Activated CD8-positive, alpha-beta T cell treated with anti-CD3 and anti-CD28 coated beads, Interleukin-2, amount 10 ng/mL, durations not matched to agents 7 days and 5 days (primary cell): Measurements from ENCODE around the gene RAET1E. TPM values are rescaled to one million over a fixed set of nuclear protein-coding genes. Genes with fewer than 3 reads are reported as not detected.
"Not testable (repeated sequence)": the region's sequence is repeated elsewhere in the genome, so short reads cannot be mapped to it uniquely, and the experiment has no call there.

Experiments
- ATAC-seq: fragments of 150-1000 bp; cut with Tn5 transposase; one replicate; pipeline ENCODE4 v1.10.0; 2021; ENCODE audit warnings: moderate library complexity
- CTCF ChIA-PET: fragments of 350-600 bp; sonication (Branson Sonifier 250); formaldehyde crosslinking; loops from one replicate; lab custom pipeline; 2021; ENCODE audit warnings: antibody characterized with exemption; lab: Charles Lee
- POLR2A ChIA-PET: fragments of 350-600 bp; sonication (Branson Sonifier 250); formaldehyde crosslinking; loops from one replicate; lab custom pipeline; 2021; ENCODE audit warnings: antibody characterized with exemption; lab: Charles Lee
- DNase-seq: peaks from one replicate; pipeline ENCODE4 v3.0.0-alpha.2; 2020
- H3K27ac Mint-ChIP-seq: one replicate; pipeline ENCODE4 v1.8.0; 2021; ENCODE audit warnings: mild to moderate bottlenecking, mixed read lengths
- H3K27me3 Mint-ChIP-seq: one replicate; pipeline ENCODE4 v1.8.0; 2021; ENCODE audit warnings: low read depth, mixed read lengths
- H3K36me3 Mint-ChIP-seq: one replicate; pipeline ENCODE4 v1.8.0; 2021; ENCODE audit warnings: low read depth, mixed read lengths
- H3K4me1 Mint-ChIP-seq: one replicate; pipeline ENCODE4 v1.8.0; 2021; ENCODE audit warnings: low read depth, mixed read lengths
- H3K4me3 Mint-ChIP-seq: one replicate; pipeline ENCODE4 v1.8.0; 2021; ENCODE audit warnings: mild to moderate bottlenecking, mixed read lengths
- H3K9me3 Mint-ChIP-seq: one replicate; pipeline ENCODE4 v1.8.0; 2022; ENCODE audit warnings: mixed read lengths; ENCODE audit not compliant: insufficient read depth
- total RNA-seq, 2 experiments: library from RNA; stranded (reverse); gene quantifications; one replicate each; pipeline ENCODE4 v1.2.3, GENCODE V29; 2021

Gene RAET1E
- total RNA-seq, 2 experiments from 2014 or later = not detected

DNA sequence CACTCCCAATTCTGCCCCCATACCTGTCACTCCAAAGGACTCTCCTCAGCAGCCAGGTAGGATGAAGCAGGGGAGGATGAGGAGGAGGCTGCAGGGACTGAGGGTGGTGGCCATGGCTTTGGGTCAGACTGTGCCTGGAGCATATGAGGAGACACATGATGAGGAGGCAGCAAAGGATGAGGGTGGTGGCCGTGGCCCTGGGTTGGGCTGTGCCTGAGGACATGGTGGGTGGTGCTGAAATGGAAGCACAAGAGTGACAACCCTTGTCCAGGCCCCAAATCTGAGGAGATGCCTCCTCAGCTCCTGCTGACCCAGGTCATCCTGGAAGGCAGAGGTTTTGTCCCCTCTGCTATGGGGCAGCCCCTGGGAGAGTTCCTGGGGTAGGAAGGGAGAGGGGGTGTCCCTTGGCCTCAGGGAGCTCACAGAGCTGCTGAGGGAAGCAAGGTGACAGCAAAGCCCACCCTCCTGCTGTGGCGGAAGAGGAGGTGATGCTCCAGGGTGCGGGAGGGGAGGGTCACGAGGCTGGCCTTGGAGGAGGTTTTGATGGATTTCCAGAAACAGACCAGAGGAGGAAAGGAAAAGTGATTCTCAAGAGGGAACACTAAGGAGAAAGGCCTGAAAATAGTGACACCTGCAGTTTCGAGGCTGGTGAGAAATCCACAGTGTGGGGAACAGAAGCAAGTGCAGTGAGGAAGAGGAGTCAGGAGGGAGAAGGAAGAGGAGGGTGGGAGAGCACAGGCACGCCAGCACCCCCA lies 20.4 kb upstream of the RAET1E start:
- ATAC-seq (no peak), DNase-seq (no peak)
- Mint-ChIP-seq H3K36me3 (no peaks in the 10 kb centered on the region), H3K9me3 (no peaks in the 10 kb centered on the region), H3K4me1 (peaks cover 10% of the 10 kb centered on the region), H3K27me3 (peaks cover 41% of the 10 kb centered on the region), H3K27ac (no peak overlapping the region), H3K4me3 (no peak overlapping the region)
- CTCF ChIA-PET = interaction anchor here (1.2 kb wide), 1 partner anchor 13 kb away, joined by 3 read pairs; no protein-coding TSS in a partner anchor
- POLR2A ChIA-PET = no interaction called here

DNA sequence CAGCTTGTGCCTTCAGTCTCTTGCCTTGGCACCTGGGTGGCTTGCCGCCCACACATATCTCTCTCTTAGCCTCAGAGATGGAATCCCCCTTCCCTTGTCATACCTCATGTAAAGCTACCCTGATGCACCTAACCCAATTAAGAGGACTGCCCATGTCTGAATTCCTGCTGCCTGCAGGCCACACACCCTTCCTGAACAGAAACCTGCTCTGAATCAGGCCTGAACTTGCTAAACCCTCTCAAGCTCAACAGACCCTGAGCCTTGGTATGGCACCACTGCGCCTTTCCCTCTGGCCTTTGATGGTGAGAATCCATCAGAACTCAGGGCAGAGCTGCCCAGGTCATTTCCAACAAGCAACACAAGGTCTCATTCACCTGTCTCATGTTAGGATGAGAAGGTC lies 19.8 kb upstream of the RAET1E start:
- ChIA-PET CTCF (interaction anchor here (1.2 kb wide), 1 partner anchor 12 kb away, joined by 3 read pairs; no protein-coding TSS in a partner anchor), POLR2A (no interaction called here)
- H3K36me3 Mint-ChIP-seq = no peaks in the 10 kb centered on the region
- H3K27me3 Mint-ChIP-seq = peaks cover 37% of the 10 kb centered on the region
- DNase-seq (no peak), ATAC-seq (no peak)
- H3K4me1 Mint-ChIP-seq = peaks cover 4% of the 10 kb centered on the region
- no peaks in the 10 kb centered on the region for H3K9me3 Mint-ChIP-seq
- H3K4me3 Mint-ChIP-seq = no peak overlapping the region
- no peak overlapping the region for H3K27ac Mint-ChIP-seq

DNA sequence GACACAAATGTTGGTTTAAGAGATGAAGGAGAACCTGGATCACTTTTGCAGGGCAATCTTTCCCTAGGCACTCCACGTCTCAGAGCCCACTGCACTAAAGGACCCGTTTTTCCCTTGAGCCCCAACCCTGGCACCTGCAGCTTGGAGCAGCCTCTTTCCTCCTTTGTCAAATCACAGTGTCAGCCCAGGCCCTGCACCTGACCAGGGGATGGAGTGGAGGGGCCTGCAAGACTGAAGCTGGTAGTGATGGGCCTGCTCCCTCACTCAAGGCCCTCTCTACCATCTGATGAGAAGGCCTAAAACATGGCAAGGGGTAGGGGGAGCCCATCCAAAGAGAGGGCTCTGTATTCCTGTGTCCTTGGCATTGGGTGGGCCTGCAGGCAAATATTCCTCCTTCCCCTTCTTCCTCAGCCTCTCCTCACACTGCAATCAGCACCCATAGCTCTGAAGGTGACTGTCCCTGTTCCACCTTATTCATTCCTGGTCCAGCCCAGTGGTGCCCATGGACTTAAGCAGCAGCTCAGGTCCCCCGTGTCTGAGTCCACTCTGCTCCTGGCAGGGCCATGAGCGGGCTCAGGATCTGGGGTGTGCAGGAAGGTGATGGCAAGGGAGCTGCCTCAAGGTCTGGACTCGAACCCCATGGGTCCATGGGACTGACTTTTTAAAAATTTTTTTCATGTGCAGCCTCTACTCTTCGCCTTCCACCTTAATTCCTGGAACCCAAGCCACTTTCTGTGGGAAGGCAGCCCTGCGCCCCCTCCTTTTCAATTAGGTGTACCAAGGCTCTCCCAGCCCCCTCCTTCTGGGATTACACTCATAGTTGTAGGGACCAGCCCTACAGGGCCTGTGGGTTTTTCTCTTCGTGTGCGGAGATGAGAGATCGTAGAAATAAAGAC lies 18.3 kb upstream of the RAET1E start:
- H3K9me3 Mint-ChIP-seq = no peaks in the 10 kb centered on the region
- H3K27ac Mint-ChIP-seq = no peak overlapping the region
- no peaks in the 10 kb centered on the region for H3K36me3 Mint-ChIP-seq
- no peaks in the 10 kb centered on the region for H3K4me1 Mint-ChIP-seq
- H3K27me3 Mint-ChIP-seq = peaks cover 27% of the 10 kb centered on the region
- CTCF ChIA-PET = interaction anchor here (1.2 kb wide), 1 partner anchor 68 kb away, joined by 3 read pairs; no protein-coding TSS in a partner anchor
- no peak for DNase-seq
- ATAC-seq = no peak
- POLR2A ChIA-PET = no interaction called here
- H3K4me3 Mint-ChIP-seq = no peak overlapping the region

DNA sequence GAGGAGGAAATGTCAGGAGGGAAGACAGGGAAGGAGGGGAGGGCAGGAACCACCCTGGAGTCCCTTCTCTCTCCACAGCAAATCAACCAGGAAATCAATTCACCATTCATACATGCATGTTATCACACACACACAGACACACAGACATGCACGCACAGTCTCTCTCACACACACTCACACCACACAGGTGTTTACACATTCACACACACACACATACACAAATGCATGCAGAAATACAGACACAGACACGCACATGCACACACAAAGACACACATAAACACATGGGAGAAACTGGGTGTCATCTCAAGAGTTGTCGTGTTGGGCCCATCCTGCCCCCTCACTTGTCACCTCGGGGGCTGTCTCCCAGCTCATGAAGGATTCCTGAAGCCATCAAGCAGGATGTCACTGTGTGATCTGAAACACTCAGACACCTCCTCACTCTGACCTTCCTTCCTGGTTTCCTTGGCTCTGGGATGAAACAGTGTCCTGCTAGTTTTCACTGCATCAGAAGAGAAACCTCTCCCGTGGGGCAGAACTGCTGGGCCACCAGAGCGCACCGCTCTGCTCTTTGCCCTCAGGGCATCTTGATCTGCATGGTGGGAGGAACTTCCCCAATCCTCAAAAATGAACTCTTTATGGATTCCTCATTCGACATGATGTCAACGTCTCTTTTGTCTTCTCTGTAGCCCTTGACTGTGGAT lies 15.8 kb upstream of the RAET1E start:
- H3K4me1 Mint-ChIP-seq = no peaks in the 10 kb centered on the region
- H3K4me3 Mint-ChIP-seq = no peak overlapping the region
- peaks cover 17% of the 10 kb centered on the region for H3K27me3 Mint-ChIP-seq
- ChIA-PET CTCF (interaction anchor here (0.9 kb wide), 1 partner anchor 11 kb away, joined by 4 read pairs; no protein-coding TSS in a partner anchor), POLR2A (no interaction called here)
- H3K27ac Mint-ChIP-seq = no peak overlapping the region
- peaks cover 2% of the 10 kb centered on the region for H3K9me3 Mint-ChIP-seq
- ATAC-seq (no peak), DNase-seq (no peak)
- H3K36me3 Mint-ChIP-seq = no peaks in the 10 kb centered on the region

DNA sequence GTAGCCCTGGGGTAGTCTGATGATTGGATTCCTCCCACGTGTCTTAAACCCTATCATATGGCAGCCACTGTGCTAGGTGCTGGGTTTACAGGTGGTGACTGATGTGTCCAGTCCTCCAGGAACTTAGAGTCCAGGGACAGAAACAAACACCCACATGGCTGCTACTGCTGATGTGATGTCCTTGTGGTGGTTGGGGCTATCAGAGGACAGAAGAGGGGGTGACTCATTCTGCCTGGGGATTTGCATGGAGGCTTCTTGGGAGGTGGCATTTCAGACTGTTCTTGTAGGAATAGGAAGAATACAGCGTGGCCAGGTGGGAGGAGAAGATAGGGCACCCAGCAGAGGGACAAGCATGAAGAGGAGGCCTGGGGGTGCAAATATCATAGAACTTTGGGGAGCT lies 15.2 kb upstream of the RAET1E start:
- H3K27ac Mint-ChIP-seq = no peak overlapping the region
- DNase-seq (no peak), ATAC-seq (no peak)
- no peaks in the 10 kb centered on the region for H3K4me1 Mint-ChIP-seq
- no peaks in the 10 kb centered on the region for H3K36me3 Mint-ChIP-seq
- ChIA-PET POLR2A (no interaction called here), CTCF (no interaction called here)
- no peak overlapping the region for H3K4me3 Mint-ChIP-seq
- H3K27me3 Mint-ChIP-seq = peaks cover 15% of the 10 kb centered on the region
- peaks cover 4% of the 10 kb centered on the region for H3K9me3 Mint-ChIP-seq

- H3K4me1 Mint-ChIP-seq, CTCF ChIA-PET, H3K27ac Mint-ChIP-seq, DNase-seq, ATAC-seq, POLR2A ChIA-PET, H3K4me3 Mint-ChIP-seq, H3K36me3 Mint-ChIP-seq, H3K9me3 Mint-ChIP-seq: not testable (repeated sequence)
- H3K27me3 Mint-ChIP-seq = peaks cover 16% of the 10 kb centered on the region
Measured at GRCh38 chr6:149912680-149913079, 14.8 kb upstream of the RAET1E start.

GRCh38 chr6:149910721-149911151 lies 12.8 kb upstream of the RAET1E start:
- Mint-ChIP-seq H3K27me3 (peaks cover 16% of the 10 kb centered on the region), H3K27ac (no peak overlapping the region), H3K36me3 (no peaks in the 10 kb centered on the region), H3K4me3 (no peak overlapping the region), H3K9me3 (peaks cover 4% of the 10 kb centered on the region), H3K4me1 (no peaks in the 10 kb centered on the region)
- DNase-seq (no peak), ATAC-seq (no peak)
- ChIA-PET POLR2A (no interaction called here), CTCF (no interaction called here)

- POLR2A ChIA-PET = no interaction called here
- Mint-ChIP-seq H3K4me3 (no peak overlapping the region), H3K4me1 (no peaks in the 10 kb centered on the region), H3K36me3 (no peaks in the 10 kb centered on the region), H3K27ac (no peak overlapping the region), H3K27me3 (peaks cover 16% of the 10 kb centered on the region), H3K9me3 (peaks cover 4% of the 10 kb centered on the region)
- ATAC-seq = no peak
- DNase-seq = no peak
- CTCF ChIA-PET = no interaction called here
Measured at GRCh38 chr6:149909701-149910470, 12.0 kb upstream of the RAET1E start.

GRCh38 chr6:149908480-149908879 lies 10.6 kb upstream of the RAET1E start:
- POLR2A ChIA-PET, H3K36me3 Mint-ChIP-seq, H3K27ac Mint-ChIP-seq, DNase-seq, H3K4me1 Mint-ChIP-seq, H3K9me3 Mint-ChIP-seq, ATAC-seq, CTCF ChIA-PET, H3K4me3 Mint-ChIP-seq: not testable (repeated sequence)
- H3K27me3 Mint-ChIP-seq = peaks cover 12% of the 10 kb centered on the region

GRCh38 chr6:149907317-149907716 lies 9.4 kb upstream of the RAET1E start:
- peaks cover 4% of the 10 kb centered on the region for H3K9me3 Mint-ChIP-seq
- DNase-seq = no peak
- no peaks in the 10 kb centered on the region for H3K4me1 Mint-ChIP-seq
- no peak overlapping the region for H3K27ac Mint-ChIP-seq
- H3K27me3 Mint-ChIP-seq = peaks cover 12% of the 10 kb centered on the region
- H3K36me3 Mint-ChIP-seq = no peaks in the 10 kb centered on the region
- H3K4me3 Mint-ChIP-seq = no peak overlapping the region
- ChIA-PET POLR2A (no interaction called here), CTCF (no interaction called here)
- ATAC-seq = no peak

DNA sequence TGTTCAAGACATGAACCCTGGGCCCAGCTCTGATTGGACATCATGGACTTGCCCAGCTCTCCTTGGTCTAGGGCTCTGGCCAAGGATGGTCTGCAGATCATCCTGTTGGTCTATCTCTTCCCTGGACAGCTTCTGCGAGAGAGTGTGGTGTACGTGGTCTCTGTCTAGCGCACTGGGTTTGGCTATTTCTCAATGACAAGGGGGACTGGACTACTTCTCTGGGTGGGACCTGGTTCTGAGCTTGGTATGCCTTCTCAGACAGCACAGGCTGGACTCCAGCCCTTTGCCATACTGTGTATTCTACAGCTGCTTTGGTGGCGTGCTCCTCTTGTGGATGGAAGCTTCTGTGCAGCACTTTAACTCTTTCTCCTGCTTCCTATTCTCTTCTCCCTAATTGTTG lies 8.5 kb upstream of the RAET1E start:
- Mint-ChIP-seq H3K4me3 (no peak overlapping the region), H3K27me3 (peaks cover 10% of the 10 kb centered on the region), H3K27ac (no peak overlapping the region), H3K36me3 (no peaks in the 10 kb centered on the region), H3K4me1 (no peaks in the 10 kb centered on the region), H3K9me3 (peaks cover 4% of the 10 kb centered on the region)
- ATAC-seq (no peak), DNase-seq (no peak)
- POLR2A ChIA-PET = no interaction called here
- CTCF ChIA-PET = interaction anchor here (0.9 to 1.0 kb wide), 2 partner anchors 12 to 65 kb away, joined by 3 read pairs; no protein-coding TSS in a partner anchor
